Liver (tissue), 3 donors: ENCODE results near the gene MANF.

ENCODE experiments used
- TAF1 ChIP-seq: conservative IDR thresholded peaks from 2 replicates; pipeline ENCODE4 v1.6.1; 2016; ENCODE audit warnings: antibody characterized with exemption, mild to moderate bottlenecking
- YY1 ChIP-seq: IDR thresholded peaks from 2 replicates; pipeline ENCODE4 v1.6.1; 2016; ENCODE audit warnings: antibody characterized with exemption, mild to moderate bottlenecking
- TF ChIP-seq, protein P1 (sequence below): fragments of 150-350 bp; IDR thresholded peaks from 2 replicates; pipeline ENCODE4 v1.5.1; 2017; ENCODE audit warnings: improper control_type of control experiment, low read depth, low read length; ENCODE audit not compliant: missing input control
- donor health status: healthy.
- donor health status: healthy.

DNA sequence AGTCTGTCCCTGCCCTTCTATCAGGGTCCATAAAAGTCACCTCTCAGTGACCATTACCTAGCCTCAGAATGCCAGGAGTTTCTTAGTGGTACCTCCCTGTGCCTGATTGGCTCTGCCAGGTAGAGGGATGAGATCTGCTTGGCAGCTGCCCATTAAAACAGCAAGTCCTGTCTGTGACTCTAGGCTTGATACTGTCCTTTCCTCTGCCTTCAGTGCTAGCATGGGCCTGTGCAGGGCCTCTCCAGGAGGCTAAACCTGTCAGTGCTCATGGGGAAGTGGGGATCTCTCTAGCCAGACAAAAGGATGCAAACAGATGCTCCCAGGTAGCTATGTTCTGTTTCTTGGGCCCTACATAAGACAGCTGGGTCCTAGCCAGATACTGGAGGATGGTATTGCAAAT lies 10.0 kb upstream of the MANF start:
- TF ChIP-seq, protein P1, sequence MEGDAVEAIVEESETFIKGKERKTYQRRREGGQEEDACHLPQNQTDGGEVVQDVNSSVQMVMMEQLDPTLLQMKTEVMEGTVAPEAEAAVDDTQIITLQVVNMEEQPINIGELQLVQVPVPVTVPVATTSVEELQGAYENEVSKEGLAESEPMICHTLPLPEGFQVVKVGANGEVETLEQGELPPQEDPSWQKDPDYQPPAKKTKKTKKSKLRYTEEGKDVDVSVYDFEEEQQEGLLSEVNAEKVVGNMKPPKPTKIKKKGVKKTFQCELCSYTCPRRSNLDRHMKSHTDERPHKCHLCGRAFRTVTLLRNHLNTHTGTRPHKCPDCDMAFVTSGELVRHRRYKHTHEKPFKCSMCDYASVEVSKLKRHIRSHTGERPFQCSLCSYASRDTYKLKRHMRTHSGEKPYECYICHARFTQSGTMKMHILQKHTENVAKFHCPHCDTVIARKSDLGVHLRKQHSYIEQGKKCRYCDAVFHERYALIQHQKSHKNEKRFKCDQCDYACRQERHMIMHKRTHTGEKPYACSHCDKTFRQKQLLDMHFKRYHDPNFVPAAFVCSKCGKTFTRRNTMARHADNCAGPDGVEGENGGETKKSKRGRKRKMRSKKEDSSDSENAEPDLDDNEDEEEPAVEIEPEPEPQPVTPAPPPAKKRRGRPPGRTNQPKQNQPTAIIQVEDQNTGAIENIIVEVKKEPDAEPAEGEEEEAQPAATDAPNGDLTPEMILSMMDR: no peak
- TF ChIP-seq TAF1 (no peak), YY1 (no peak)
